ENCODE measurements around the gene PDE4C.

Gene PDE4C

DNA sequence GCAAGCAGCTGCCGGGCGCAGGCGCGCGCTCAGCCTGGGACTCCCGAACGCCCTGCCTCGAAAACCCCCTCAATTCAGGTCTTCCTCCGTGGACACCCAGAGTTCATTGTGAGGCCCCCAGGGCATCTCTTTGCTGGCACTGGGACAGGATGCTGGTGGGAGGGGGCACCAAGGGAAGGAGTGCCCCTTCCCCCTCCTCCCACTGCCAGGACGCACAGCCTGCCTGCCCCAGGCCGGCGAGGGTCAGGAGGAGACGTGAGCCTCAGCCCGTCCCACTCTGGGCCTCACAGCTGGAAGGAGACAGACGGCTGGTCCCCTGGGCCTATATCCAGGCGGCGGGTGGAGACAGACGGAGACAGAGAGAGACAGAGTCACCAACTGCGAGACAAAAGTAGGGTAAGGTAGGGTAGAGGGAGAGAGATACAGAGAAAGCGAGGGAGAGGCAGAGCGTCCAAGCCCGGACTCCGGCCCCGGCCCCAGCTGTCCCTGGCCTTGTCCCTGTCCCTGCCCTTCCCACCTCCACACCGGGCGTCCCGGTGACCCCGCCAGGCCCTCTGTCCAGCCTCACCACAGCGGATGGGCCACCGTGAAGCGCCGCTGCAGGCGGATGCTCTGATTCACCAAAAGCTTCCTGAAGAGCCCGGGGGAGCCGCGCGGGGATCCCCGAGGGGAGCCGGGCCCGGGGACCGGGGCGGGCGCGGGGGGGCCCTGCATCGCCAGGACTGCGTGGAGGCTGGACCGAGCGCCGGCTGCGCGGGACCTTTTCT, at the start of gene PDE4C:
Gene PDE4C, minus strand, starts transcription at position 737 of the 767 bp plus-strand sequence. Its CDS starts 23 bp downstream, at position 714.
- DNase-seq: no peak

- DNase-seq: peak; percentile 50 to 51
These were observed 48.6 kb upstream of the PDE4C start for GRCh38 chr19:18274781-18275356.

GRCh38 chr19:18274219-18274780, 48.1 kb upstream of the PDE4C start, which contains the start of gene IQCN:
Gene IQCN, minus strand, starts transcription at chr19:18274452. Its CDS starts 4,974 bp downstream, at chr19:18269478.
- no peak for DNase-seq

DNA sequence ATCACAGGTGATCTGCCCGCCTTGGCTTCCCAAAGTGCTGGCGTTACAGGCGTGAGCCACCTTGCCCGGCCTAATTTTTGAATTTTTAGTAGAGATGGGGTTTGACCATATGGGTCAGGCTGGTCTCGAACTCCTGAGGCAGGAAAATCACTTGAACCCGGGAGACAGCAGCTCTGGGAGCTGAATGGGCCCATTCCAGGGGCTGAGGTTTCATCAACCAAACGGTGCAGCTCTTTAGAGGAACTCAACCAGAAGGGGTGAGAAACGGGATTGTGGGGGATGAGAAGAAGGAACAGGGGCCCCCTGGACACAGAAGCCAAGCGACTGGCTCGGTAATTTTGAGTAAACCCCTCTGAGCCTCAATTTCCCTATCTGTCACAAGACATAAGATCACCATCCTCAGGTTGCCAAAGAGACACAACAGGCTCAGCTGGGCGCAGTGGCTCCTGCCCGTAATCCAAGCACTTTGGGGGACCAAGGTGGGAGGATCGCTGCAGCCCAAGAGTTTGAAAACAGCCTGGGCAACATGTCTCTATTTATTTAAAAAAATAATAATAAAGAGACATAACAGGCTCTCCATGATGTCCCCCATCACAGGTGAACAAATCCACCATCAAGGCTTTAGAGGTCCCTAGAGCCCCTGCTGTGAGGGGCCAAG, 47.5 kb upstream of the PDE4C start:
- DNase-seq: no peak

DNA sequence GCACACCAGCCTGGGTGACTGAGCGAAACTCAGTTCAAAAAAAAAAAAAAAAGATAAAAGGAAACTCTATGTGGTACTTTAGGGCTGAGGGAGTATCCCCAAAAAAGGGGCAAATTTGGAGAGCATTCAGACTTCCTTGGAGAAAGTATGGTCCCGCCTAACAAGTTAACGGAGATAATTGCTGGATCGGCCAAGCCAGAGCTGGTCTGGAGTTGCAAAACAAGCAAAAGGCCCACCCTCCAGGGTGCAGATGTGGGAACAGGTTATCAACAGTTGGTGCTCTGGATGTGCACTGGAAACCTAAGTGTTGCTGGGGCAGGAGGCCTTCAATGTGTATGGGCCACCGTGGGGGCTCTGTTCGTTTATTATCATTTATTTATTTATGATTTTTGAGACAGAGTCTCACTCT, 45.2 kb upstream of the PDE4C start:
- no peak for DNase-seq

GRCh38 chr19:18270326-18270725, 44.1 kb upstream of the PDE4C start:
- no peak for DNase-seq

DNA sequence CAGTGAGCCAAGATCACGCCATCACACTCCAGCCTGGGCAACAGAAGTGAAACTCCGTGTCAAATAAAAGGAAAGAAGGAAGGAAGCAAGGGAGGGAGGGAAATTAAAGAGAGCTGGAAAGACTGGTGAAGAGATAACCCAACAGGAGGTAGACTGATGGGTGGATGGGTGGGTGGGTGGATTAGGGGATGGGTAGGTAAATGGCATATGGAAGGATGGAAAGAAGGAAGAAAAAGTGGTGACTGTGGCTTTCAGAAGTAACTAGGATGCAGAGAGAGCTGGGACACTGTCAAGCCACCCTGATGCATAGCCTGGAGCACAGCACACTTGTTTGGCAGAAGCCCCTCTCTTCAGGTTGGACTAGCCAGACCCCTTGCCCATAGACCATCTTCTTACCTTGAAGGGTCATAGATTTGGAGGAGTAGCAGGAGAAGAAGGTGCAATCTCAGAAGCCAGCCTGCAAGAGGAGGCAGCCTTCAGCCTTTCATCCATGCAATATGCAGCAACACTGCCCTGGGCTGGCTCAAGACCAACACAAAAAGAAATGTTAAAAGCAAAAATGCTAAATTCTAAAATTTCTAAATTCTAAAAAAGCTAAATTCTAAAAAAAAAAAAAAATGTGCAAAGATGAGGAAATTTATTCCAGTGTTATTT, 43.0 kb upstream of the PDE4C start:
- DNase-seq: no peak

DNA sequence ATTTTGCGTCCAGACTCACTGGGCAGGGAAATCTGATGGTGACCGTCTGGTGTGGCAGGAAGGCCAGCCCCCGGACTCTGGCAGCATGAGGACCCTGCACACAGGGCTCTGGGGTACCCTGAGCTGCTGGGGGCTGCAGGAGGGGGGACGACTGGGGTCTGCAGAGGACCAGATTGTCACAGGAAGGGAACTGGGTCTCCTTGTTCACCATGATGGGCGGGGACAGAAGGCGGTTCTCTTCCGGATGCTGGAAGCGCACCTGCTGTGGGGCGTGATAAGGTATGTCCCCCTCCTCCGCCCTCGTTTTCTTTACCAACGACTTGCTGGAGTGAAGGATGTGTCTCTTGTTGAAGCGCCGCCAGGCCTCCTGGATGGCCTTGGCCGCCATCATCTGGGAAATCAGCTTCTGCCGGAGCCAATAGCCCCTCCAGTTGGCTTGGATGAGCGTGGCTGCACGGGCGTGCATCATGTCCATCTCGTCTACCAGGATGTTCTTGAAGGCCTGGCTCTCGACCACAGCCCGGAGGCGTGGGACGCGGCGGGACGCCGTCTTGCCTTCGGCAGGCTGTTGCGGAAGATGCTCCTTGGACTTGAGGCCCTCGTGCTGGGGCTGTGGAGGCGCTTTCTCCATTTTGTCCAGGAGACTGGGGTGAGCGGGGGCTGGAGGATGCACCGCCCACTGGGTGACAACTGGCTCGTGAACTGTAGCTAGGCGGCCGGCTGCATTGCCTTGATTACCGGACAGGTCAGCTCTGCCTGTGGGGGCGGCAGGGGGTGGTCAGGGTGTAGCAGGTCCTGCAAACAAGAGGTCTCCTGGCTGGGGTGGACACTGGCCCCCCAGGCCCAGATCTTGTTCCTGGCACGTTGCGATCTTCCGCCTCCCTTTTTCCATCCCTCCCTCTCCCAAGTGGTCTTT, 40.8 kb upstream of the PDE4C start:
- no peak for DNase-seq

DNA sequence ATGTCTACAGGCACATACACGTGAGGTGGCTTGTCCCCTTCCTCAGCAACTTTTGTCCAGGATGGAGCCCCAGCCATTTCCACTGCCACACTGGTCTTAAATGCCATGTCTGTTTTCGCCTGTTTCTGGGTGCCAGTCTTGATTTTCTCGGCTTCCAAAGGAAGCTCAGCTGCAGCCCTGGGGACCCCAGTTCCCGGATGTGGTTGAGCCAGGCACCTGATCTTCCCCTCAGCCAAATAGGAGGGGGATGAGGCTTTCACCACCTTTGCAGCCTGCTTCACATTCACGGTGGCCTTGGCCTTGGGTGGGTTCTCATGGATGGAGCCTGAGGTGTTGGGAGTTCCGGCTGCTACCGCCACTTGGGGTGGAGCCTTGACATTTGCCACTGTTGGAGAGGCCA, 39.3 kb upstream of the PDE4C start:
- no peak for DNase-seq

GRCh38 chr19:18264971-18265540, 38.8 kb upstream of the PDE4C start:
- DNase-seq: no peak

- no peak for DNase-seq
These were observed 38.1 kb upstream of the PDE4C start for GRCh38 chr19:18264137-18264854.

DNA sequence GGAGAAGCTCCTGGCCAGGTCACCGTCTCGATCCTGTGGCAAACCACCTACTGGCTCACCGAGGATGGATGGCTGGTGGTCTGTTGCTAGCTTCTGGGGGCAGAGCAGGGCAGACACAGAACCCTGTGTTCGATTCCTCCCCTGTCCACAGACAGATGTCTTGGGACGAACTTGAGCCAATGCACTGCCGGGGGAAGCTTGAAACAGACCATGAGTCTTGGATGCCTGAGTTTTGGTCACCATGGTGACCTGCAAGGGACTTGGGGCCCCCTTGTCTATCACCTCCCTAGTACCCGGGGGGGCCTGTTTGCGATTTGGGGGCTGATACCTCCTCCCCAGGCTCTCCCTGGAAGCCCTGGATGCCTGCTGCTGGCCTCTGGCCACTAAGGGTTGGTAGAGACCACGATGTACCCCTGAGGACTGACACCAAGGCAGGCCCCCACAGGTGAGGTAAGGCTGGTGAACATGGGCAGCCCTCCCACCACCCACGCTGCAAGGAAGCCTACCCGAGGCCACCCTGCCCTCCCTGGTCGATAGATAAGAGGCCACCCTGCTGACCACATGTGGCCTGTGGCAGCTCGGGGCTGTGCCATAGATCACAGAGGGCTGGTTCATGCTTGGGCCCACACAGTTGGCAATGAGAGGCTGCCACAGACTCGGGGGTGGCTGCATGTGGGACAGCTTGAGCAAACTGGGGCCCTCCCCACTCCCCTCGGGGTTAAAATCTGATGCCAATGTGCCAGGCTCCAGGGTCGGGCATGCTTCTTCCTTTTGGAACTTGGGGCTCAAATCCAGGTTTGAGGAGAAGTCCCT, 37.3 kb upstream of the PDE4C start:
- no peak for DNase-seq

- no peak for DNase-seq
These were observed 36.7 kb upstream of the PDE4C start for GRCh38 chr19:18262917-18263316.

- DNase-seq: no peak
These were observed 35.9 kb upstream of the PDE4C start for GRCh38 chr19:18262144-18262543.

DNA sequence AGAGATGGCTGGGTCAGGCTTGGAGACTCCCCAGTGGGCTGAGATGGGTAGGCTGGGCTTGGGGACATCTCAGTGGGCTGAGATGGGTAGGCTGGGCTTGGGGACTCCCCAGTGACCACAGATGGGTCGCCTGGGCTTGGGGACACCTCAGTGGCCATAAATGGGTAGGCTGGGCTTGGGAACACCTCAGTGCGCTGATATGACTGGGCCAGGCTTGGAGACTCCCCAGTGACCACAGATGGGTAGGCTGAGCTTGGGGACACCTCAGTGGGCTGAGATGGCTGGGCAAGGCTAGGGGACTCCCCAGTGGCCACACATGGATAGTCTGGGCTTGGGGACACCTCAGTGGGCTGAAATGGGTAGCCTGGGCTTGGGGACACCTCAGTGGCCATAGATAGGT, 35.2 kb upstream of the PDE4C start:
- peak in 1 of 2 donors; percentile 30 for DNase-seq

- peak; percentile 21 to 38 for DNase-seq
These were observed 33.7 kb upstream of the PDE4C start for GRCh38 chr19:18259893-18260292.

DNA sequence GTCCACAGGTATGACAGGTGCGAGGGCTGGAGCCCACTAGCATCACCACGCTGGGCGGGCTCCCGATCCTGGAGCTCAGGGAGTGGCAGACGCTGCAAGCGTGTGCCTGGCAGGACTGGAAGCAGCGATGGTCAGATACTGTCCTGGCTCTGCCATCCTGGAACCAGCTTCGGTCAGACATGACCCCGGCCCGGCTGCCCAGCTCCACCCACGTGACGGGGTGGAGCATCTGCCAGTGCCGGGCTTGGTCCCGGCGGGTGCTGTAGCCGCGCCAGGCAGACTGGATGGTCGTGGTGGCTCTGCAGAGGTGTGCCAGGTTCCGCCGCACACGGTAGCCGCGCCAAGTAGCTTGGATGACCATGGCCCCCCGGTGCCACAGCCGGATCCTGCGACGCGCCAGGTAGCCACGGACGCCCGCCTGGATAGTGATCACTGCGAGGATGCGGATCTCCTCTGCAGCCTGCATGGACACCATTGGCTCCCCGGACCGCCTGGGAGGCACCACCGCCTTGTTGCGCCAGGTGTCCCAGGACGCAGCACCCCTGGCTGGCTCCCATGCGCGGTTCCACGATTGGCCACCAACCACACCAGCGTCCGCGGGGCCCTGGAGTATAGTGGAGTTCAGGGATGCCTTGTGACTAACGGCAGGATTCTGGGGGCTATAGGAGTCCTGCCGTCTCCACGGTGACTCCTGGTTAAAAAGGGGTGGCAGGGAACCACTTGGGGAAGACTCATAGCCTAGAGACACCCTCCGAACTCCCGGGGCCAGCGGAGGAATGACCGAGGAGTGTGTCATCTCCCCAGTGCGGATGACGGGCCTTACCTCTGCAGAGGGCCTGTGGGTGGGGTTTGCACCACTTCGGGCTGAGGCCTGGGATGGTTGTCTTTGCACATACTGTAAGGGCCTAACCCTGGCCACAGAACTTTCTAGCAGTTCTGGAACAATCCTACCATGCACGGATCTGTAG, 31.5 kb upstream of the PDE4C start:
- DNase-seq: no peak
